C4-2B (cell line): ENCODE results near the gene CPNE7.
"Not testable (repeated sequence)": the region's sequence is repeated elsewhere in the genome, so short reads cannot be mapped to it uniquely, and the experiment has no call there.

Experiments used
- H3K27ac ChIP-seq: fragments of 450-650 bp; 2 replicates; pipeline ENCODE4 v1.5.1; 2017
- CTCF ChIP-seq: fragments of 450-650 bp; conservative IDR thresholded peaks from 2 replicates; pipeline ENCODE4 v1.5.1; 2017; ENCODE audit warnings: mild to moderate bottlenecking
- ZFX ChIP-seq: fragments of 450-650 bp; IDR thresholded peaks from 2 replicates; pipeline ENCODE4 v1.6.1; 2017

Gene CPNE7

GRCh38 chr16:89569506-89570341 lies 5.8 kb upstream of the CPNE7 start:
- no peak overlapping the region for H3K27ac ChIP-seq
- TF ChIP-seq ZFX (no peak), CTCF (no peak)

- TF ChIP-seq ZFX (no peak), CTCF (no peak)
- H3K27ac ChIP-seq, result no peak overlapping the region
Measured at GRCh38 chr16:89570342-89570923, 5.1 kb upstream of the CPNE7 start.

- not testable (repeated sequence) for H3K27ac ChIP-seq
Measured at GRCh38 chr16:89570983-89571598, 4.5 kb upstream of the CPNE7 start.

- no peak for TF ChIP-seq ZFX
- TF ChIP-seq CTCF, result no peak
- peak overlapping the region; percentile 23; the same call in 1 of the 2 replicates for H3K27ac ChIP-seq
Measured at GRCh38 chr16:89571636-89572035, 3.9 kb upstream of the CPNE7 start.

GRCh38 chr16:89572073-89572484 lies 3.5 kb upstream of the CPNE7 start:
- peak overlapping the region; percentile 23; the same call in 1 of the 2 replicates for H3K27ac ChIP-seq
- TF ChIP-seq CTCF, result no peak
- TF ChIP-seq ZFX, result no peak

GRCh38 chr16:89572485-89573205 lies 2.9 kb upstream of the CPNE7 start:
- TF ChIP-seq CTCF, result no peak
- TF ChIP-seq ZFX, result no peak
- peak overlapping the region; percentile 23; the same call in 1 of the 2 replicates for H3K27ac ChIP-seq

- no peak overlapping the region for H3K27ac ChIP-seq
- TF ChIP-seq CTCF (no peak), ZFX (no peak)
Measured at GRCh38 chr16:89573826-89574680, 1.5 kb upstream of the CPNE7 start.
